SK-N-SH treated with all-trans-retinoic acid at 6 μM for 48 hours (cell line): ENCODE results near the gene MTOR.

Experiments
- ARNTL ChIP-seq: fragments of 450-650 bp; formaldehyde crosslinking; IDR thresholded peaks from 2 replicates; pipeline ENCODE4 v1.5.0; 2020; ENCODE audit warnings: low read depth, mild to moderate bottlenecking, moderate library complexity, borderline replicate concordance
- BACH2 ChIP-seq: fragments of 250-450 bp; sonication (Bioruptor Pico); IDR thresholded peaks from 2 replicates; pipeline ENCODE4 v1.9.0; 2021; ENCODE audit warnings: mild to moderate bottlenecking, borderline replicate concordance
- CREB5 ChIP-seq: fragments of 250-450 bp; sonication (Bioruptor Pico); IDR thresholded peaks from 2 replicates; pipeline ENCODE4 v1.5.1; 2020; ENCODE audit warnings: low read depth, mild to moderate bottlenecking, moderate library complexity
- ESRRG ChIP-seq: fragments of 250-450 bp; sonication (Bioruptor Pico); IDR thresholded peaks from 2 replicates; pipeline ENCODE4 v1.6.1; 2021; ENCODE audit warnings: mild to moderate bottlenecking
- PATZ1 ChIP-seq: fragments of 250-450 bp; sonication (Bioruptor Pico); IDR thresholded peaks from 2 replicates; pipeline ENCODE4 v1.8.0; 2020; ENCODE audit warnings: mild to moderate bottlenecking, moderate library complexity, borderline replicate concordance
- RARB ChIP-seq: fragments of 250-450 bp; sonication (Bioruptor Pico); IDR thresholded peaks from 2 replicates; pipeline ENCODE4 v1.8.0; 2021; ENCODE audit warnings: mild to moderate bottlenecking, moderate library complexity
- TCF4 ChIP-seq: fragments of 250-450 bp; sonication (Bioruptor Pico); IDR thresholded peaks from 2 replicates; pipeline ENCODE4 v1.8.0; 2021; ENCODE audit warnings: mild to moderate bottlenecking, moderate library complexity, borderline replicate concordance
- ZNF70 ChIP-seq: fragments of 450-650 bp; formaldehyde crosslinking; IDR thresholded peaks from 2 replicates; pipeline ENCODE4 v1.5.0; 2020; ENCODE audit warnings: mild to moderate bottlenecking, moderate library complexity
- ZNF8 ChIP-seq: fragments of 450-650 bp; formaldehyde crosslinking; IDR thresholded peaks from 2 replicates; pipeline ENCODE4 v1.5.0; 2020; ENCODE audit warnings: mild to moderate bottlenecking, moderate library complexity

- TF ChIP-seq PATZ1 (CRISPR knock-in tag) (no peak), BACH2 (CRISPR knock-in tag) (no peak), TCF4 (CRISPR knock-in tag) (no peak), RARB (CRISPR knock-in tag) (no peak), ZNF70 (no peak), ARNTL (CRISPR knock-in tag) (no peak), ZNF8 (no peak), ESRRG (CRISPR knock-in tag) (no peak), CREB5 (CRISPR knock-in tag) (no peak)
Measured at GRCh38 chr1:11071463-11072215, 190.7 kb downstream of the MTOR start.
